ENCODE data around the gene KLF13. TPM values are rescaled to one million over a fixed set of nuclear protein-coding genes. Genes with fewer than 3 reads are reported as not detected.

KLF13 gene
- total RNA-seq, 1 donor from 2014 or later = 30.9 TPM

DNA sequence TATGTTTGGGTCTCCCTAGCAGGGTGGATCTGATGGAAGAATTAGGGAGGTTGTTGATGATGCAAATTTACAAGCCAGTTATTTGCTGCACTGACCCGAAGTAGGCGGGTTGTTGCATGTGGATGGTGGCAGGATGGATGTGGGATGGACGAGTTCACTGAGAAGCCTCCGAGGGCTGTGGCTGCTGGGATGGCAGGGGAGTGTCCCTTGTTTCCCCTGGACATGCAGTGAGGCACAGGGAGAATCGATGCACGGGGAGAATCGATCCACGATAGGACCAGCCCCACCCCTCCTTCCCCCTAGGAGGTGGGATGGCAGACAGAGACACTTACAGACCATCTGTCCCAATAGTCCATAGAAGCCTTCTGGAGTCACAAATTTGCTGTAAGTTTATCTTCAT is 31.0 kb upstream of the KLF13 start:
- H3K27ac ChIP-seq = no peak overlapping the region
- H3K36me3 ChIP-seq = no peaks in the 10 kb centered on the region
- no peaks in the 10 kb centered on the region for H3K9me3 ChIP-seq
- peaks cover 24% of the 10 kb centered on the region for H3K4me1 ChIP-seq
- no peak overlapping the region for H3K4me3 ChIP-seq
- intact Hi-C loops (cut with DNase I) = no loop called here
- no peaks in the 10 kb centered on the region for H3K27me3 ChIP-seq
- no peak for TF ChIP-seq POLR2A (IDR thresholded peaks at IDR 0.05)
- TF ChIP-seq, protein P1, sequence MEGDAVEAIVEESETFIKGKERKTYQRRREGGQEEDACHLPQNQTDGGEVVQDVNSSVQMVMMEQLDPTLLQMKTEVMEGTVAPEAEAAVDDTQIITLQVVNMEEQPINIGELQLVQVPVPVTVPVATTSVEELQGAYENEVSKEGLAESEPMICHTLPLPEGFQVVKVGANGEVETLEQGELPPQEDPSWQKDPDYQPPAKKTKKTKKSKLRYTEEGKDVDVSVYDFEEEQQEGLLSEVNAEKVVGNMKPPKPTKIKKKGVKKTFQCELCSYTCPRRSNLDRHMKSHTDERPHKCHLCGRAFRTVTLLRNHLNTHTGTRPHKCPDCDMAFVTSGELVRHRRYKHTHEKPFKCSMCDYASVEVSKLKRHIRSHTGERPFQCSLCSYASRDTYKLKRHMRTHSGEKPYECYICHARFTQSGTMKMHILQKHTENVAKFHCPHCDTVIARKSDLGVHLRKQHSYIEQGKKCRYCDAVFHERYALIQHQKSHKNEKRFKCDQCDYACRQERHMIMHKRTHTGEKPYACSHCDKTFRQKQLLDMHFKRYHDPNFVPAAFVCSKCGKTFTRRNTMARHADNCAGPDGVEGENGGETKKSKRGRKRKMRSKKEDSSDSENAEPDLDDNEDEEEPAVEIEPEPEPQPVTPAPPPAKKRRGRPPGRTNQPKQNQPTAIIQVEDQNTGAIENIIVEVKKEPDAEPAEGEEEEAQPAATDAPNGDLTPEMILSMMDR (IDR thresholded peaks at IDR 0.05) = no peak
- no peak for TF ChIP-seq POLR2AphosphoS5 (IDR thresholded peaks at IDR 0.05; ENCODE audit: insufficient read depth in 1 of 2, low read depth in 1 of 2)
- peak in 1 of 2 donors; percentile 46 for DNase-seq (ENCODE audit: extremely low spot score in 2 of 2)

DNA sequence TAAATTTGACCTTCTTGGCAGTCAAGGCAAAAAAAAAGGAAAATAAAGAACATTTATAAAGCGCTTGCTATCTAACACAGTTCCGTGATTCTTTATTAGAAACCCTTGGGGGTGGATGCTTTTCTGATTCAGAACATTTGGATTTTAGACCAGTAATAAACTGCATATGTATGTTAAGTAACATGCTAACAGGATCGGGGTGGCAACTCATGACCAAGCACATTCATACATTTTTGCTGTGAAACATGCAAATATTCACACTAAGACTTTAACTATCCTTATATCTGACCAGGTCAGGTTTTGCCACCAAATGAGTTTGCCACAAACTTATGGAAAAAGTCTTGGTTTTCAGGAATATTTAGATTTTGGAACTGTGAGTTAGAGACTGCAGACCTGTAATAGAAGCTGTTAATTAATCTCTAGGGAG is 30.4 kb upstream of the KLF13 start:
- H3K9me3 ChIP-seq = no peaks in the 10 kb centered on the region
- no peak overlapping the region for H3K27ac ChIP-seq
- intact Hi-C loops (cut with DNase I) = no loop called here

DNA sequence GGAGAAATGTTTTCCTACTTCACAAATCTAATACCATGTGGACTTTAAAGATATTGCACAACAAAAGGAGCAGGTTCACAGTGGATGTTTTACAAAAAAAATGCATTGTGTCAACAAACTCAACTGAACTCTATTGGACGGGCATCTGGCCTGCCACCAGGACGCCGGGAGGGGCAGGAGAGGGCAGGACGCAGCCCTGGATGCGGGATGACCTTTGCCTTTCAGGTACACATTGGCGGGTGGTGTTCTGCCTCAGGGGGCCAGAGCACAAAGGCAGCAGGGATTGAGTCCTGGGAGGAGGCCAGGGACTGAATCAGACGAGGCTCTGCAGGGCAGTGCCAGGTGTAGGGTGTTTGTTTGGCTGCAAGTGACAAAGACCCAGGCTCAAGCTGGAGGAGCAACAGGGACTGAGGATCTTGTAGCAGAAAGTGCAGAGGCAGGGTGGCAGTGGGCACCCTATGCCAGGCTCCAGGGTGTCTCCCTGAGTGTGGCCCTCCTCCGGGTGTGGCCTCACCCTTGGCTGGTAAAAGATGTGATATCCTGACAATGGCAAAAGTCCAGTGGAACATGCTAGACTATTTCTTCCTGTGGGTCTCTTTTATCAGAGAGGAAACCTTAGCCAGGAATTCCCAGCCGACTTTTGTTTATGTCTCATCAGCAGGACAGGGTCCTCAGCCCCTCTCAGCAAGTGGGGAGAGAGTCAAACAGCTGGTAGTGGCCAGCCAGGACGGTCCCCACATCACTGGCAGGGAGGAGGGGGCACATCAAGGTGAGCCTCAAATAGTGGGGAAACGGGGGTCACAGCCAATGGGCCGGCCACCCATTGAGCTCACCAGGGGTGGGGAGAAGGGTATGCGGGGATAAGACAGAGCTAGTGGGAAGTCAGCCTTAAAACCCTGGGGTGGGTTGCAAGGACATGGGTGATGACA is 29.7 kb upstream of the KLF13 start:
- H3K36me3 ChIP-seq = no peaks in the 10 kb centered on the region
- peak; percentile 83 to 93 for DNase-seq (ENCODE audit: extremely low spot score in 2 of 2)
- intact Hi-C loops (cut with DNase I) = no loop called here
- no peaks in the 10 kb centered on the region for H3K27me3 ChIP-seq
- no peaks in the 10 kb centered on the region for H3K9me3 ChIP-seq
- TF ChIP-seq POLR2AphosphoS5 (IDR thresholded peaks at IDR 0.05; ENCODE audit: insufficient read depth in 1 of 2, low read depth in 1 of 2) = peak; percentile 44 to 54
- no peak for TF ChIP-seq POLR2A (IDR thresholded peaks at IDR 0.05)
- no peak overlapping the region for H3K4me3 ChIP-seq
- H3K27ac ChIP-seq = no peak overlapping the region
- H3K4me1 ChIP-seq = peaks cover 33% of the 10 kb centered on the region

More for the DNA sequence above, 30.4 kb upstream of the KLF13 start:
- H3K36me3 ChIP-seq = no peaks in the 10 kb centered on the region
- no peak overlapping the region for H3K4me3 ChIP-seq
- H3K4me1 ChIP-seq = peaks cover 30% of the 10 kb centered on the region
- DNase-seq (ENCODE audit: extremely low spot score in 2 of 2) = no peak
- no peaks in the 10 kb centered on the region for H3K27me3 ChIP-seq
- TF ChIP-seq POLR2A (IDR thresholded peaks at IDR 0.05) (no peak), POLR2AphosphoS5 (IDR thresholded peaks at IDR 0.05; ENCODE audit: insufficient read depth in 1 of 2, low read depth in 1 of 2) (no peak)
- TF ChIP-seq, protein P1 (IDR thresholded peaks at IDR 0.05) = no peak

DNA sequence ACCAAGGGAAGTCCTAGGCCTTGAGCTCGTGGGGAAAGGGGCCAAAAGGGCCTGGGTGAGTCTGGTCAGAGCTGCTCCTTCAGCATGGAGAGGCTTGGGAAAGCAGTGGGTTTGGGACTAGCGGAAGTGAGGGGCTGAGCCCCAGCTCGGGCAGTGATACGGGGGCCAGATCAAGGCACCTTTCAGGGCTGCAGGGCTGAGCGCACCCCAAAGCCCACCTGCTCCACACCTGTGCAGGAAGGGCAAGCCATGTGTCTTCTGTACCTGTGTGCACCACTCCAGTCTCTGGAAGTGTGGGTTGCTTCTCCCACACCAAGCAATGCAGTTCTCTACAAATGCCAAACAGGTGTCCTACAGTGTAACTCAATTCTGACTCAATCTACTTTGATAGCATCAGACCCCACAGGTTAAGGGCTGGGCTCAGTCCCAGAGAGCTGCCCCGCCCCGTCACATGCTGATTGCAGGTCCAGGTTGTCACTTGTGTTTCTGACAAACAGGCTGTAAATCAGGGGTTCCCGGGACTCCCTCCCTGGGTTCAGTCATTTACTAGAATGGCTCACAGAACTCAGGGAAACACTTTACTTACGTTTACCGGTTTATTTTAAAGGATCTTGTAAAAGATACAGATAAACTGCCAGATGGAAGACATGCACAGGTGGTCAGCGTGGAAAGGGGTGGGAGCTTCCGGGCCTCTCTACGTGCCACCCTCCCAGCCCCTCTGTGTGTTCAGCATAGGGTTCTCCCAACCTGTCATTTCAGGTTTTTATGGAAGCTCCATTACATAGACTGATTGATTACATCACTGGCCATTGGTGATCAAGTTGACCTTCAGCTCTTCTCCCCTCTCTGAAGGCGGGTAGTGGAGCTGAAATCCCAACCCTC is 28.8 kb upstream of the KLF13 start:
- Histone ChIP-seq H3K27me3 (no peaks in the 10 kb centered on the region), H3K9me3 (no peaks in the 10 kb centered on the region), H3K36me3 (no peaks in the 10 kb centered on the region), H3K4me3 (no peak overlapping the region), H3K4me1 (peaks cover 36% of the 10 kb centered on the region), H3K27ac (no peak overlapping the region)
- intact Hi-C loops (cut with DNase I) = no loop called here
- TF ChIP-seq POLR2AphosphoS5 (IDR thresholded peaks at IDR 0.05; ENCODE audit: insufficient read depth in 1 of 2, low read depth in 1 of 2) (no peak), POLR2A (IDR thresholded peaks at IDR 0.05) (no peak)
- TF ChIP-seq, protein P1 (IDR thresholded peaks at IDR 0.05) = no peak
- peak; percentile 52 to 70 for DNase-seq (ENCODE audit: extremely low spot score in 2 of 2)

DNA sequence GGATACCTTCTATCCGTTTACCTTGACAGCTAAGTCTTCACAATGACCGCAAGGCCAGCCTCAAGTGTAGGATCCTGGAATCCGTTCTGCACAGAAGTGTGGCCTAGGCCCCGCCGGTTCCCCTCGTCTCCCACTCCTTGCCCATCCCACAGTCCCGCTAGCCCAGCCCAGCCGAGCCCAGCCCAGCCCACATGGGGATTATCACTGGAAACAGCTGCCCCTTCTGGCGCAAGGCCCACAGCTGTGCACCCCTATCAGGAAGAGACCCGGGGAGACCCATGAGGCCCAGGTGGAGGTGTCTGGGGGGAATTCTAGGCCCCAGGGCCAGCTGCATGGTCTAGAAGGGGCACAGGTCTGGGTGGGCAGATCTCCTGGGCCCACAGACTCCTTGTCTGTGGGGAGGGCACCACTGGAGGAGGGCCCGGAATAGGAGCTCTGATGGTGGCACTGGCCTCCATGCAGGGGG is 27.9 kb upstream of the KLF13 start:
- peaks cover 46% of the 10 kb centered on the region for H3K4me1 ChIP-seq
- H3K27ac ChIP-seq = no peak overlapping the region
- intact Hi-C loops (cut with DNase I) = no loop called here
- DNase-seq (ENCODE audit: extremely low spot score in 2 of 2) = peak; percentile 72 to 84
- H3K9me3 ChIP-seq = no peaks in the 10 kb centered on the region
- no peak for TF ChIP-seq POLR2A (IDR thresholded peaks at IDR 0.05)
- TF ChIP-seq POLR2AphosphoS5 (IDR thresholded peaks at IDR 0.05; ENCODE audit: insufficient read depth in 1 of 2, low read depth in 1 of 2) = no peak
- TF ChIP-seq, protein P1 (IDR thresholded peaks at IDR 0.05) = no peak
- no peaks in the 10 kb centered on the region for H3K36me3 ChIP-seq
- H3K4me3 ChIP-seq = no peak overlapping the region
- H3K27me3 ChIP-seq = no peaks in the 10 kb centered on the region

Data from vagina (tissue), 2 donors.